H1 (cell line): ENCODE results near the gene GLDC. TPM values are rescaled to one million over a fixed set of nuclear protein-coding genes. Genes with fewer than 3 reads are reported as not detected.

Experiments used
- CTCF ChIA-PET: fragments of 300-600 bp; sonication (Branson Sonifier 250); formaldehyde crosslinking; loops from one replicate; lab custom pipeline; 2021; ENCODE audit not compliant: partially characterized antibody; lab: Charles Lee
- POLR2A ChIA-PET: fragments of 300-600 bp; sonication (Branson Sonifier 250); formaldehyde crosslinking; loops from one replicate; lab custom pipeline; 2021; ENCODE audit warnings: inconsistent platforms; ENCODE audit not compliant: partially characterized antibody; lab: Charles Lee
- DNase-seq, 2 experiments: peaks; one replicate each; pipeline versions ENCODE4 v3.0.0 to v3.0.0-alpha.2; 2010 to 2022; ENCODE audit warnings: low spot score in 2 of 2, low read depth in 1 of 2, mixed read lengths in 1 of 2
- FAIRE-seq: peaks from 2 replicates; lab custom pipeline; 2011; peaks lifted over from hg19 to GRCh38; lab: Jason Lieb, UNC
- H2AFZ ChIP-seq: 2 replicates; pipeline ENCODE4 v1.8.1; 2012; ENCODE audit warnings: low read length, inconsistent platforms
- H2AK5ac ChIP-seq: 2 replicates; pipeline ENCODE4 v1.6.1; 2013; ENCODE audit warnings: low read depth, low read length
- H2BK120ac ChIP-seq: replicated peaks from 2 replicates; pipeline ENCODE3; 2013; ENCODE audit warnings: low read depth, low read length, inconsistent platforms
- H2BK12ac ChIP-seq: 2 replicates; pipeline ENCODE4 v1.6.1; 2013; ENCODE audit warnings: low read depth, low read length
- H2BK15ac ChIP-seq: 2 replicates; pipeline ENCODE4 v1.6.1; 2013; ENCODE audit warnings: low read length
- H2BK20ac ChIP-seq: 2 replicates; pipeline ENCODE4 v1.6.1; 2013; ENCODE audit warnings: low read length
- H2BK5ac ChIP-seq: 2 replicates; pipeline ENCODE4 v1.6.1; 2013; ENCODE audit warnings: low read depth, low read length
- H3K14ac ChIP-seq: 2 replicates; pipeline ENCODE4 v1.6.1; 2013; ENCODE audit warnings: inconsistent platforms; ENCODE audit not compliant: insufficient read length
- H3K18ac ChIP-seq: 2 replicates; pipeline ENCODE4 v1.6.1; 2013; ENCODE audit warnings: low read length; ENCODE audit errors: extremely low read depth
- H3K23ac ChIP-seq: 2 replicates; pipeline ENCODE4 v1.6.1; 2013; ENCODE audit warnings: inconsistent platforms; ENCODE audit not compliant: insufficient read length
- H3K23me2 ChIP-seq: 2 replicates; pipeline ENCODE4 v1.6.1; 2013; ENCODE audit warnings: low read depth, low read length
- H3K27ac ChIP-seq: 2 replicates; pipeline ENCODE4 v1.6.1; 2011; ENCODE audit warnings: low read depth, low read length, inconsistent platforms
- H3K27me3 ChIP-seq, 4 experiments: replicated peaks in 1 of 4; 1 replicate in 1 of 4; 2 replicates in 3 of 4; pipeline versions ENCODE4 v1.6.1 to v1.8.1; 2011 to 2013; ENCODE audit warnings: low read length in 3 of 4, mild to moderate bottlenecking in 3 of 4, inconsistent platforms in 2 of 4, mixed read lengths in 2 of 4, moderate library complexity in 1 of 4; ENCODE audit not compliant: control insufficient read depth in 3 of 4, insufficient read depth in 3 of 4; ENCODE audit errors: extremely low read depth in 1 of 4
- H3K36me3 ChIP-seq, 4 experiments: 2 replicates each; pipeline versions ENCODE4 v1.6.1 to v1.8.1; 2011 to 2013; ENCODE audit warnings: mild to moderate bottlenecking in 4 of 4, low read length in 3 of 4, moderate library complexity in 2 of 4, control low read depth in 1 of 4, inconsistent platforms in 1 of 4; ENCODE audit not compliant: insufficient read depth in 4 of 4, control insufficient read depth in 2 of 4
- H3K4ac ChIP-seq: replicated peaks from 2 replicates; pipeline ENCODE3; 2013; ENCODE audit warnings: low read length, low read depth, mixed read lengths, inconsistent platforms; ENCODE audit not compliant: insufficient read length
- H3K4me1 ChIP-seq, 4 experiments: replicated peaks in 1 of 4; 1 replicate in 1 of 4; 2 replicates in 3 of 4; pipeline versions ENCODE4 v1.6.1 to v1.8.1; 2011 to 2013; ENCODE audit warnings: low read length in 3 of 4, inconsistent platforms in 2 of 4, mixed read lengths in 1 of 4; ENCODE audit not compliant: insufficient read depth in 4 of 4, control insufficient read depth in 3 of 4
- H3K4me2 ChIP-seq, 2 experiments: 2 replicates each; pipeline versions ENCODE4 v1.6.1 to v1.8.1; 2011 to 2013; ENCODE audit warnings: low read depth in 2 of 2, low read length in 2 of 2, control low read depth in 1 of 2, inconsistent platforms in 1 of 2, mild to moderate bottlenecking in 1 of 2; ENCODE audit not compliant: insufficient read depth in 1 of 2
- H3K4me3 ChIP-seq, 4 experiments: fragments of 200-600, 300-600 bp in 1 of 4; sonication (generic), shearing (Covaris generic), sonication (Bioruptor Twin) in 1 of 4; 2 replicates each; pipeline versions ENCODE4 v1.5.1 to v1.8.1; 2011 to 2016; ENCODE audit warnings: low read length in 4 of 4, low read depth in 3 of 4, control low read depth in 2 of 4, inconsistent platforms in 2 of 4, mild to moderate bottlenecking in 2 of 4, mixed read lengths in 1 of 4, moderate library complexity in 1 of 4; ENCODE audit not compliant: insufficient read depth in 2 of 4; ENCODE audit errors: extremely low read depth in 1 of 4
- H3K56ac ChIP-seq: replicated peaks from 2 replicates; pipeline ENCODE3; 2013; ENCODE audit warnings: low read depth, mild to moderate bottlenecking, mixed read lengths, low read length, inconsistent platforms; ENCODE audit not compliant: insufficient read length
- H3K79me1 ChIP-seq: 2 replicates; pipeline ENCODE4 v1.6.1; 2013; ENCODE audit warnings: low read depth, low read length, control low read depth
- H3K79me2 ChIP-seq, 2 experiments: 2 replicates each; pipeline versions ENCODE4 v1.6.1 to v1.8.1; 2012 to 2013; ENCODE audit warnings: low read length in 2 of 2, mild to moderate bottlenecking in 2 of 2, inconsistent platforms in 1 of 2; ENCODE audit not compliant: insufficient read depth in 2 of 2, control insufficient read depth in 1 of 2
- H3K9ac ChIP-seq, 4 experiments: replicated peaks in 1 of 4; 1 replicate in 1 of 4; 2 replicates in 3 of 4; pipeline versions ENCODE4 v1.6.1 to v1.8.1; 2011 to 2013; ENCODE audit warnings: low read depth in 3 of 4, low read length in 3 of 4, control low read depth in 2 of 4, mild to moderate bottlenecking in 2 of 4, moderate library complexity in 2 of 4, inconsistent platforms in 1 of 4; ENCODE audit errors: extremely low read depth in 1 of 4
- H3K9me3 ChIP-seq, 2 experiments: 2 replicates each; pipeline versions ENCODE4 v1.6.1 to v1.8.1; 2012 to 2013; ENCODE audit warnings: mild to moderate bottlenecking in 2 of 2, moderate library complexity in 2 of 2, control low read depth in 1 of 2, inconsistent platforms in 1 of 2, low read depth in 1 of 2, low read length in 1 of 2, mixed read lengths in 1 of 2; ENCODE audit not compliant: insufficient read depth in 2 of 2
- H4K20me1 ChIP-seq, 2 experiments: replicated peaks in 1 of 2; 2 replicates each; pipeline versions ENCODE3 to v1.8.1; 2011 to 2013; ENCODE audit warnings: inconsistent platforms in 2 of 2, low read length in 2 of 2, mild to moderate bottlenecking in 1 of 2; ENCODE audit not compliant: insufficient read depth in 2 of 2, control insufficient read depth in 1 of 2
- H4K5ac ChIP-seq: 2 replicates; pipeline ENCODE4 v1.6.1; 2013; ENCODE audit warnings: low read length, low read depth, mixed read lengths, inconsistent platforms; ENCODE audit not compliant: insufficient read length
- H4K8ac ChIP-seq: 2 replicates; pipeline ENCODE4 v1.8.0; 2013; ENCODE audit warnings: mild to moderate bottlenecking, moderate library complexity, low read length, inconsistent platforms; ENCODE audit not compliant: insufficient read depth; ENCODE audit errors: extremely low read depth
- H4K91ac ChIP-seq: replicated peaks from 2 replicates; pipeline ENCODE3; 2013; ENCODE audit warnings: low read length, mixed read lengths, inconsistent platforms; ENCODE audit not compliant: insufficient read length
- CHD1 ChIP-seq: IDR thresholded peaks from 2 replicates; pipeline ENCODE4 v1.6.1; 2012; ENCODE audit warnings: low read depth, low read length, improper control_type of control experiment
- CTBP2 ChIP-seq: IDR thresholded peaks from 2 replicates; pipeline ENCODE4 v1.7.0; 2011; ENCODE audit warnings: borderline replicate concordance, mild to moderate bottlenecking, moderate library complexity, mixed read lengths, low read length; ENCODE audit not compliant: insufficient read depth, insufficient read length
- EGR1 ChIP-seq: IDR thresholded peaks from 2 replicates; pipeline ENCODE4 v1.6.1; 2011; ENCODE audit warnings: low read depth, low read length, borderline replicate concordance
- KDM1A ChIP-seq: fragments of 200-600, 300-600 bp; sonication (generic); IDR thresholded peaks from 2 replicates; pipeline ENCODE4 v1.7.1; 2016; ENCODE audit warnings: mild to moderate bottlenecking, low read length, borderline replicate concordance
- MAFK ChIP-seq: IDR thresholded peaks from 2 replicates; pipeline ENCODE4 v1.6.1; 2012; ENCODE audit warnings: low read depth, mild to moderate bottlenecking, improper control_type of control experiment, low read length
- MAX ChIP-seq: IDR thresholded peaks from 2 replicates; pipeline ENCODE4 v1.6.1; 2012; ENCODE audit warnings: inconsistent platforms
- NANOG ChIP-seq: IDR thresholded peaks from 2 replicates; pipeline ENCODE4 v1.6.1; 2011; ENCODE audit warnings: low read length, low read depth, mild to moderate bottlenecking, inconsistent platforms; ENCODE audit not compliant: insufficient read depth, poor library complexity, severe bottlenecking
- POLR2A ChIP-seq, 2 experiments: IDR thresholded peaks; 1 replicate in 1 of 2; 2 replicates in 1 of 2; pipeline ENCODE4 v1.6.1; 2011; ENCODE audit warnings: low read depth in 2 of 2, low read length in 2 of 2, mild to moderate bottlenecking in 2 of 2; ENCODE audit errors: control extremely low read depth in 1 of 2
- SP2 ChIP-seq: IDR thresholded peaks from 2 replicates; pipeline ENCODE4 v1.6.1; 2012; ENCODE audit warnings: mild to moderate bottlenecking, low read length, inconsistent platforms
- SUZ12 ChIP-seq: fragments of 200-600 bp; sonication (generic); IDR thresholded peaks from 2 replicates; pipeline ENCODE4 v1.6.1; 2012; ENCODE audit warnings: mild to moderate bottlenecking, inconsistent platforms, low read length, moderate library complexity, mixed read lengths
- TBP ChIP-seq: IDR thresholded peaks from 2 replicates; pipeline ENCODE4 v1.6.1; 2011; ENCODE audit warnings: low read depth, low read length, improper control_type of control experiment
- TEAD4 ChIP-seq: IDR thresholded peaks from 2 replicates; pipeline ENCODE4 v1.6.1; 2012; ENCODE audit warnings: low read depth, low read length, inconsistent platforms, mixed read lengths
- WGBS, 2 experiments: shearing (Covaris generic) in 1 of 2; methylation state at CpG; one replicate each; pipeline versions ENCODE4 v1.1.6 to v1.1.7; 2013 to 2015; ENCODE audit warnings: low lambda C conversion rate in 2 of 2, mixed read lengths in 2 of 2, inconsistent platforms in 1 of 2, low coverage in 1 of 2, missing lambda C conversion rate in 1 of 2; ENCODE audit not compliant: insufficient replicate concordance in 2 of 2, insufficient coverage in 1 of 2, insufficient read length in 1 of 2; ENCODE audit errors: extremely low coverage in 1 of 2, missing lambda C conversion rate in 1 of 2; 5-methylcytosine and 5-hydroxymethylcytosine counted together
- polyA plus RNA-seq, 7 experiments: library from polyadenylated mRNA; depleted of rRNA in 3 of 7; stranded (reverse) in 5 of 7; unstranded in 2 of 7; fragments of >200 nt in 5 of 7; fragments of 200-250 nt in 2 of 7; gene quantifications; 1 replicate in 5 of 7; 2 replicates in 1 of 7; 4 replicates in 1 of 7; pipeline versions ENCODE4 v1.2.1 to v1.2.3, GENCODE V29; 2011 to 2013; ENCODE audit warnings: missing spikeins in 2 of 7, mixed read lengths in 2 of 7
- total RNA-seq: library from RNA; stranded (reverse); fragmentation: NEBNext Ultra II Directional; extraction: Animal tissue kit (Norgen Biotek cat#: 25700); gene quantifications from 2 replicates; pipeline ENCODE4 v1.2.1, GENCODE V29; 2021

The GLDC gene
- total and polyA plus RNA-seq, 2 of the 8 experiments (the other 6 are each of a cell fraction or from before 2014, with no cell fraction given), result 48.8 to 101 TPM

GRCh38 chr9:6619909-6620308 lies 25.6 kb downstream of the GLDC start:
- Histone ChIP-seq H2BK20ac (no peak overlapping the region), H3K18ac (no peak overlapping the region), H3K36me3 (peaks cover 0 to 12% (median 5%) of the 10 kb centered on the region in 4 experiments; a peak in 5 of 8 replicates), H3K79me1 (no peaks in the 10 kb centered on the region), H3K23ac (no peak overlapping the region), H3K79me2 (0 out of 4 replicates have a peak, but pooled peaks cover 0 to 1% of the 10 kb centered on the region in 2 experiments), H2BK5ac (no peak overlapping the region), H4K20me1 (no peaks in the 10 kb centered on the region), H3K4me2 (no peak overlapping the region), H2BK120ac (no peak overlapping the region), H3K23me2 (no peaks in the 10 kb centered on the region; the same call in 1 of the 2 replicates), H4K8ac (no peak overlapping the region), H4K91ac (no peak overlapping the region), H3K27ac (no peak overlapping the region), H3K14ac (no peak overlapping the region), H3K4me3 (no peak overlapping the region), H3K56ac (no peak overlapping the region), H4K5ac (no peak overlapping the region), H3K9me3 (peaks cover 0 to 17% of the 10 kb centered on the region in 2 experiments; a peak in 1 of 4 replicates), H2BK15ac (no peak overlapping the region), H3K4me1 (peaks cover 0 to 3% (median under 1%) of the 10 kb centered on the region in 4 experiments; a peak in 1 of 7 replicates), H2BK12ac (no peak overlapping the region), H2AFZ (no peak overlapping the region), H3K4ac (no peak overlapping the region), H3K27me3 (no peaks in the 10 kb centered on the region), H2AK5ac (no peak overlapping the region), H3K9ac (no peak overlapping the region)
- ChIA-PET CTCF (interaction anchor here (1.0 to 1.3 kb wide), 2 partner anchors 15 to 31 kb away, joined by 3 to 4 read pairs; no protein-coding TSS in a partner anchor), POLR2A (no interaction called here)
- WGBS, 2 experiments, result 98% methylated on average over 6 of the region's 6 CpGs; no CpG with 5 or more reads in 1 of the 2 experiments
- FAIRE-seq, result no peak
- DNase-seq, result no peak
- no peak for TF ChIP-seq SUZ12
- TF ChIP-seq CTBP2, result no peak
- TF ChIP-seq MAX, result no peak
- no peak for TF ChIP-seq KDM1A
- TF ChIP-seq CHD1, result no peak
- no peak for TF ChIP-seq TBP
- TF ChIP-seq SP2, result no peak
- TF ChIP-seq EGR1, result no peak
- no peak for TF ChIP-seq POLR2A (IDR thresholded peaks at IDR 0.05; ENCODE audit: control extremely low read depth in 1 of 2, low read depth in 2 of 2, low read length in 2 of 2)
- TF ChIP-seq TEAD4, result no peak
- no peak for TF ChIP-seq MAFK
- no peak for TF ChIP-seq NANOG
